ENCODE results near the gene GRB10.

DNA sequence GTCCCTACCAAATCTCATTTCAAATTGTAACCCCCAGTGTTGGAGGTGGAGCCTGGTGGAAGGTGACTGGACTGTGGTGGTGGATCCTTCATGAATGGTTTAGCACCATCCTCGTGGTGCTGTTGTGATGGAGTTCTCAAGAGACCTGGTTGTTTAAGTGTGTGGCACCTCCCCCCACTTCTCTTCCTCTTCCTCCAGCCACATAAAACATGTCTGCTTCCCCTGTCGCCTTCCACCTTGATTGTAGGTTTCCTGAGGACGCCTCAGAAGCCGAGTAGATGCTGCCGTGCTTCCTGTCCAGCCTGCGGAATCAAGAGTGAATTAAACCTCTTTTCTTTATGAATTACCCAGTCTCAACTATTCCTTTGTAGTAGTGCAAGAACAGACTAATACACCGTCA, 21.0 kb downstream of the GRB10 start:
- TF ChIP-seq POLR2A (IDR thresholded peaks at IDR 0.05; ENCODE audit: low read length) (no peak), GATA1 (IDR thresholded peaks at IDR 0.05; ENCODE audit: low read depth, low read length) (no peak)

All from erythroblast (primary cell).